ENCODE measurements around the gene PDE6B.
"Not testable (repeated sequence)": the region's sequence is repeated elsewhere in the genome, so short reads cannot be mapped to it uniquely, and the experiment has no call there.

PDE6B gene

GRCh38 chr4:658681-659667, 33.6 kb downstream of the PDE6B start:
- no peak for FAIRE-seq

- no peak for FAIRE-seq
These were observed 34.5 kb downstream of the PDE6B start for GRCh38 chr4:659851-660250.

GRCh38 chr4:660401-660800, 35.0 kb downstream of the PDE6B start:
- no peak for FAIRE-seq

GRCh38 chr4:661231-661630, 35.9 kb downstream of the PDE6B start:
- FAIRE-seq = no peak

GRCh38 chr4:661881-662761, 36.7 kb downstream of the PDE6B start:
- no peak for FAIRE-seq

GRCh38 chr4:663046-663437, 37.7 kb downstream of the PDE6B start:
- FAIRE-seq = no peak

- FAIRE-seq = no peak
These were observed 38.4 kb downstream of the PDE6B start for GRCh38 chr4:663438-664428.

- FAIRE-seq = no peak
These were observed 39.4 kb downstream of the PDE6B start for GRCh38 chr4:664713-665231.

GRCh38 chr4:665381-665750, 40.0 kb downstream of the PDE6B start:
- no peak for FAIRE-seq

GRCh38 chr4:665751-666435, 40.5 kb downstream of the PDE6B start:
- FAIRE-seq = no peak

- FAIRE-seq = no peak
These were observed 41.0 kb downstream of the PDE6B start for GRCh38 chr4:666436-666810.

- no peak for FAIRE-seq
These were observed 41.6 kb downstream of the PDE6B start for GRCh38 chr4:666822-667544.

GRCh38 chr4:667545-667925, 42.2 kb downstream of the PDE6B start:
- no peak for FAIRE-seq

GRCh38 chr4:668219-668618, 42.8 kb downstream of the PDE6B start:
- not testable (repeated sequence) for FAIRE-seq

- not testable (repeated sequence) for FAIRE-seq
These were observed 44.6 kb downstream of the PDE6B start for GRCh38 chr4:669806-670559.

- FAIRE-seq = no peak
These were observed 46.4 kb downstream of the PDE6B start for GRCh38 chr4:671769-672168.

GRCh38 chr4:673349-674091, 48.1 kb downstream of the PDE6B start:
- FAIRE-seq = no peak

- no peak for FAIRE-seq
These were observed 49.0 kb downstream of the PDE6B start, which contains the start of the genes ATP5ME and MYL5 for GRCh38 chr4:674172-675035. Gene ATP5ME (minus strand): TSS chr4:674276. CDS start chr4:674247, 29 bp downstream. Gene MYL5 (plus strand): TSS chr4:674542. CDS start chr4:678027, 3,485 bp downstream.
